AG04450 (cell line): ENCODE data around the gene ZNF486. TPM values are rescaled to one million over a fixed set of nuclear protein-coding genes. Genes with fewer than 3 reads are reported as not detected.

Experiments used
- CTCF ChIA-PET: fragments of 300-600, 350-600 bp; formaldehyde crosslinking; extraction: SDS; loops from one replicate; lab custom pipeline; 2022; ENCODE audit warnings: antibody characterized with exemption, inconsistent platforms; lab: Charles Lee
- POLR2A ChIA-PET: fragments of 350-600 bp; formaldehyde crosslinking; extraction: SDS; loops from one replicate; lab custom pipeline; 2021; ENCODE audit warnings: antibody characterized with exemption, inconsistent platforms; lab: Yijun Ruan, JAX
- DNase-seq: peaks from one replicate; pipeline ENCODE4 v3.0.0-alpha.2; 2011; ENCODE audit warnings: low read depth, low spot score
- H3K27ac ChIP-seq: one replicate; pipeline ENCODE4 v1.5.1; 2012; ENCODE audit warnings: low read depth, low read length, control low read depth
- H3K27me3 ChIP-seq: one replicate; pipeline ENCODE4 v1.6.0; 2012; ENCODE audit warnings: low read length; ENCODE audit not compliant: control insufficient read depth, insufficient read depth
- H3K4me3 ChIP-seq: 2 replicates; pipeline ENCODE4 v1.5.1; 2011; ENCODE audit warnings: mild to moderate bottlenecking, low read depth, low read length, control low read depth
- H3K9me3 ChIP-seq: 2 replicates; pipeline ENCODE4 v1.5.1; 2012; ENCODE audit warnings: low read length; ENCODE audit not compliant: control insufficient read depth, insufficient read depth
- CTCF ChIP-seq: IDR thresholded peaks from 2 replicates; pipeline ENCODE4 v1.5.1; 2011; ENCODE audit warnings: low read depth, low read length, control low read depth, inconsistent platforms
- polyA plus RNA-seq: library from polyadenylated mRNA; depleted of rRNA; stranded (reverse); fragments of >200 nt; gene quantifications from 2 replicates; pipeline ENCODE4 v1.2.3, GENCODE V29; 2011

ZNF486 gene
- polyA plus RNA-seq, 1 experiment: 5.3 TPM

- CTCF ChIA-PET: no interaction called here
- Histone ChIP-seq H3K27ac (no peak overlapping the region), H3K27me3 (no peaks in the 10 kb centered on the region), H3K4me3 (no peak overlapping the region), H3K9me3 (peaks cover 13% of the 10 kb centered on the region)
- no peak for TF ChIP-seq CTCF
- POLR2A ChIA-PET: no interaction called here
- DNase-seq: no peak
Observed at GRCh38 chr19:20153281-20153680, 13.7 kb upstream of the ZNF486 start.

GRCh38 chr19:20154636-20155035 lies 12.4 kb upstream of the ZNF486 start:
- no peak for TF ChIP-seq CTCF
- ChIA-PET POLR2A (no interaction called here), CTCF (no interaction called here)
- no peak for DNase-seq
- H3K27me3 ChIP-seq: no peaks in the 10 kb centered on the region
- H3K4me3 ChIP-seq: no peak overlapping the region
- peaks cover 13% of the 10 kb centered on the region for H3K9me3 ChIP-seq
- H3K27ac ChIP-seq: no peak overlapping the region

GRCh38 chr19:20162821-20163220 lies 4.2 kb upstream of the ZNF486 start:
- TF ChIP-seq CTCF: no peak
- no peak overlapping the region for H3K27ac ChIP-seq
- H3K27me3 ChIP-seq: no peaks in the 10 kb centered on the region
- peaks cover 4% of the 10 kb centered on the region; the same call in 1 of the 2 replicates for H3K9me3 ChIP-seq
- no peak for DNase-seq
- CTCF ChIA-PET: no interaction called here
- POLR2A ChIA-PET: no interaction called here
- H3K4me3 ChIP-seq: no peak overlapping the region

GRCh38 chr19:20164456-20164855 lies 2.6 kb upstream of the ZNF486 start:
- no peaks in the 10 kb centered on the region for H3K27me3 ChIP-seq
- no peak overlapping the region for H3K4me3 ChIP-seq
- no peak for DNase-seq
- ChIA-PET POLR2A (no interaction called here), CTCF (no interaction called here)
- no peak for TF ChIP-seq CTCF
- no peak overlapping the region for H3K27ac ChIP-seq
- H3K9me3 ChIP-seq: peaks cover 13% of the 10 kb centered on the region

GRCh38 chr19:20165971-20166592 lies 932 bp upstream of the ZNF486 start:
- H3K9me3 ChIP-seq: peaks cover 21% of the 10 kb centered on the region
- no peak for TF ChIP-seq CTCF
- DNase-seq: no peak
- H3K27ac ChIP-seq: no peak overlapping the region
- H3K27me3 ChIP-seq: no peaks in the 10 kb centered on the region
- H3K4me3 ChIP-seq: no peak overlapping the region
- POLR2A ChIA-PET: interaction anchor here (0.9 to 1.2 kb wide), 3 partner anchors 72 to 390 kb away, joined by 3 to 4 read pairs (median 4); no protein-coding TSS in a partner anchor
- CTCF ChIA-PET: no interaction called here
